Measurements from ENCODE around the gene LRRC9. TPM values are rescaled to one million over a fixed set of nuclear protein-coding genes. Genes with fewer than 3 reads are reported as not detected.
"Not testable (repeated sequence)": the region's sequence is repeated elsewhere in the genome, so short reads cannot be mapped to it uniquely, and the experiment has no call there.

LRRC9 gene
- total RNA-seq, 1 donor from 2014 or later = 1.3 TPM

GRCh38 chr14:59944909-59945308 is 25.0 kb downstream of the LRRC9 start:
- Mint-ChIP-seq H3K27me3 (ENCODE audit: unreplicated experiment) (no peaks in the 10 kb centered on the region), H3K36me3 (ENCODE audit: unreplicated experiment) (no peaks in the 10 kb centered on the region), H3K4me3 (ENCODE audit: unreplicated experiment) (no peak overlapping the region), H3K27ac (ENCODE audit: unreplicated experiment) (no peak overlapping the region), H3K9me3 (ENCODE audit: unreplicated experiment) (no peaks in the 10 kb centered on the region), H3K4me1 (ENCODE audit: low read depth, unreplicated experiment) (no peaks in the 10 kb centered on the region)
- DNase-seq = no peak
- no peak for TF ChIP-seq CTCF (IDR thresholded peaks at IDR 0.05; ENCODE audit: partially characterized antibody, unreplicated experiment)

GRCh38 chr14:59952141-59952540 is 32.2 kb downstream of the LRRC9 start:
- Mint-ChIP-seq H3K36me3 (ENCODE audit: unreplicated experiment) (peaks cover 19% of the 10 kb centered on the region), H3K4me3 (ENCODE audit: unreplicated experiment) (peak overlapping the region; percentile 46), H3K27ac (ENCODE audit: unreplicated experiment) (peak overlapping the region; percentile 28)
- H3K27me3 Mint-ChIP-seq (ENCODE audit: unreplicated experiment); H3K4me1 Mint-ChIP-seq (ENCODE audit: low read depth, unreplicated experiment); DNase-seq; H3K9me3 Mint-ChIP-seq (ENCODE audit: unreplicated experiment): not testable (repeated sequence)

- H3K36me3 Mint-ChIP-seq (ENCODE audit: unreplicated experiment) = peaks cover 20% of the 10 kb centered on the region
- not testable (repeated sequence) for H3K27me3 Mint-ChIP-seq (ENCODE audit: unreplicated experiment); H3K27ac Mint-ChIP-seq (ENCODE audit: unreplicated experiment); DNase-seq; H3K9me3 Mint-ChIP-seq (ENCODE audit: unreplicated experiment); H3K4me1 Mint-ChIP-seq (ENCODE audit: low read depth, unreplicated experiment); H3K4me3 Mint-ChIP-seq (ENCODE audit: unreplicated experiment)
Measured at GRCh38 chr14:59957890-59958289, 37.9 kb downstream of the LRRC9 start.

GRCh38 chr14:59959668-59960067 is 39.7 kb downstream of the LRRC9 start:
- Mint-ChIP-seq H3K4me3 (ENCODE audit: unreplicated experiment) (no peak overlapping the region), H3K27ac (ENCODE audit: unreplicated experiment) (no peak overlapping the region), H3K4me1 (ENCODE audit: low read depth, unreplicated experiment) (no peaks in the 10 kb centered on the region), H3K36me3 (ENCODE audit: unreplicated experiment) (peaks cover 15% of the 10 kb centered on the region), H3K9me3 (ENCODE audit: unreplicated experiment) (no peaks in the 10 kb centered on the region), H3K27me3 (ENCODE audit: unreplicated experiment) (no peaks in the 10 kb centered on the region)
- no peak for TF ChIP-seq CTCF (IDR thresholded peaks at IDR 0.05; ENCODE audit: partially characterized antibody, unreplicated experiment)
- DNase-seq = no peak

GRCh38 chr14:59961518-59962062 is 41.6 kb downstream of the LRRC9 start:
- H3K27me3 Mint-ChIP-seq (ENCODE audit: unreplicated experiment) = no peaks in the 10 kb centered on the region
- H3K4me3 Mint-ChIP-seq (ENCODE audit: unreplicated experiment) = no peak overlapping the region
- TF ChIP-seq CTCF (IDR thresholded peaks at IDR 0.05; ENCODE audit: partially characterized antibody, unreplicated experiment) = no peak
- no peaks in the 10 kb centered on the region for H3K4me1 Mint-ChIP-seq (ENCODE audit: low read depth, unreplicated experiment)
- no peak for DNase-seq
- peaks cover 1% of the 10 kb centered on the region for H3K9me3 Mint-ChIP-seq (ENCODE audit: unreplicated experiment)
- H3K27ac Mint-ChIP-seq (ENCODE audit: unreplicated experiment) = no peak overlapping the region
- H3K36me3 Mint-ChIP-seq (ENCODE audit: unreplicated experiment) = peaks cover 6% of the 10 kb centered on the region

- Mint-ChIP-seq H3K27ac (ENCODE audit: unreplicated experiment) (no peak overlapping the region), H3K27me3 (ENCODE audit: unreplicated experiment) (no peaks in the 10 kb centered on the region), H3K9me3 (ENCODE audit: unreplicated experiment) (peaks cover 1% of the 10 kb centered on the region)
Measured at GRCh38 chr14:59964251-59965007, 44.5 kb downstream of the LRRC9 start.

More at GRCh38 chr14:59964251-59965007, 44.5 kb downstream of the LRRC9 start:
- no peak for TF ChIP-seq CTCF (IDR thresholded peaks at IDR 0.05; ENCODE audit: partially characterized antibody, unreplicated experiment)
- no peak for DNase-seq
- peak overlapping the region; percentile 87 for H3K4me3 Mint-ChIP-seq (ENCODE audit: unreplicated experiment)
- no peaks in the 10 kb centered on the region for H3K36me3 Mint-ChIP-seq (ENCODE audit: unreplicated experiment)
- no peaks in the 10 kb centered on the region for H3K4me1 Mint-ChIP-seq (ENCODE audit: low read depth, unreplicated experiment)

Measured in glutamatergic neuron (in vitro differentiated cells).